GM18519 (cell line): Measurements from ENCODE around the gene BBS2.

ENCODE experiments used
- ATAC-seq: cut with Tn5 transposase; IDR thresholded peaks from one replicate; pipeline ENCODE4 v1.9.1; 2021; ENCODE audit warnings: mild to moderate bottlenecking, moderate library complexity; ENCODE audit not compliant: unreplicated experiment, low FRiP score

Gene BBS2

GRCh38 chr16:56436258-56436657 lies 83.6 kb downstream of the BBS2 start:
- ATAC-seq, result no peak
